CD8-positive, alpha-beta memory T cell (primary cell): Measurements from ENCODE around the gene OTOL1. TPM values are rescaled to one million over a fixed set of nuclear protein-coding genes. Genes with fewer than 3 reads are reported as not detected.

Source experiments
- CTCF ChIA-PET: fragments of 350-600 bp; sonication (Branson Sonifier 250); formaldehyde crosslinking; loops from one replicate; lab custom pipeline; 2021; ENCODE audit warnings: antibody characterized with exemption; lab: Charles Lee
- POLR2A ChIA-PET: fragments of 350-600 bp; sonication (Branson Sonifier 250); formaldehyde crosslinking; loops from one replicate; lab custom pipeline; 2021; ENCODE audit warnings: antibody characterized with exemption; lab: Charles Lee
- DNase-seq, 5 donors: peaks; one replicate each; pipeline versions ENCODE4 v3.0.0 to v3.0.0-alpha.2; 2020 to 2022; ENCODE audit warnings: mixed read lengths in 1 of 5
- H3K27ac ChIP-seq: one replicate; pipeline ENCODE4 v1.7.0; 2013; ENCODE audit warnings: low read depth, mild to moderate bottlenecking, low read length, moderate library complexity
- H3K27me3 ChIP-seq: 2 replicates; pipeline ENCODE4 v1.7.0; 2013; ENCODE audit warnings: low read length, mild to moderate bottlenecking; ENCODE audit not compliant: insufficient read depth, poor library complexity, severe bottlenecking
- H3K36me3 ChIP-seq: 2 replicates; pipeline ENCODE4 v1.7.0; 2013; ENCODE audit warnings: mild to moderate bottlenecking, low read length, moderate library complexity; ENCODE audit not compliant: insufficient read depth
- H3K4me1 ChIP-seq: 2 replicates; pipeline ENCODE4 v1.7.0; 2013; ENCODE audit warnings: mild to moderate bottlenecking, low read length, moderate library complexity; ENCODE audit not compliant: insufficient read depth
- H3K4me3 ChIP-seq: 2 replicates; pipeline ENCODE4 v1.7.0; 2013; ENCODE audit warnings: mild to moderate bottlenecking, low read length
- H3K9me3 ChIP-seq: 2 replicates; pipeline ENCODE4 v1.7.0; 2013; ENCODE audit warnings: mild to moderate bottlenecking, low read length
- H3K27ac Mint-ChIP-seq, 8 donors: one replicate each; pipeline ENCODE4 v1.8.0; 2020 to 2021; ENCODE audit warnings: mixed read lengths in 8 of 8, mild to moderate bottlenecking in 6 of 8, inconsistent platforms in 3 of 8, moderate library complexity in 3 of 8
- H3K27me3 Mint-ChIP-seq, 2 donors: one replicate each; pipeline ENCODE4 v1.8.0; 2020 to 2021; ENCODE audit warnings: mixed read lengths in 2 of 2, mild to moderate bottlenecking in 1 of 2, moderate library complexity in 1 of 2
- H3K36me3 Mint-ChIP-seq, 3 donors: one replicate each; pipeline ENCODE4 v1.8.0; 2020 to 2021; ENCODE audit warnings: mixed read lengths in 3 of 3, inconsistent platforms in 1 of 3, mild to moderate bottlenecking in 1 of 3
- H3K4me1 Mint-ChIP-seq, 3 donors: one replicate each; pipeline ENCODE4 v1.8.0; 2020 to 2021; ENCODE audit warnings: mixed read lengths in 3 of 3, inconsistent platforms in 1 of 3, mild to moderate bottlenecking in 1 of 3
- H3K4me3 Mint-ChIP-seq, 7 donors: one replicate each; pipeline ENCODE4 v1.8.0; 2020 to 2021; ENCODE audit warnings: mixed read lengths in 7 of 7, mild to moderate bottlenecking in 6 of 7, moderate library complexity in 4 of 7, inconsistent platforms in 2 of 7
- H3K9me3 Mint-ChIP-seq, 5 donors: one replicate each; pipeline ENCODE4 v1.8.0; 2020 to 2022; ENCODE audit warnings: mixed read lengths in 5 of 5, mild to moderate bottlenecking in 3 of 5, moderate library complexity in 2 of 5, inconsistent platforms in 1 of 5
- polyA plus RNA-seq: library from polyadenylated mRNA; unstranded; fragments of 300-500 nt; fragmentation: Illumina TruSeq; gene quantifications from one replicate; pipeline ENCODE4 v1.2.3, GENCODE V29; 2021
- total RNA-seq, 2 experiments: library from RNA; stranded (reverse); gene quantifications; one replicate each; pipeline ENCODE4 v1.2.3, GENCODE V29; 2021

OTOL1 gene
- total and polyA plus RNA-seq, 3 experiments from 2014 or later, result not detected

DNA sequence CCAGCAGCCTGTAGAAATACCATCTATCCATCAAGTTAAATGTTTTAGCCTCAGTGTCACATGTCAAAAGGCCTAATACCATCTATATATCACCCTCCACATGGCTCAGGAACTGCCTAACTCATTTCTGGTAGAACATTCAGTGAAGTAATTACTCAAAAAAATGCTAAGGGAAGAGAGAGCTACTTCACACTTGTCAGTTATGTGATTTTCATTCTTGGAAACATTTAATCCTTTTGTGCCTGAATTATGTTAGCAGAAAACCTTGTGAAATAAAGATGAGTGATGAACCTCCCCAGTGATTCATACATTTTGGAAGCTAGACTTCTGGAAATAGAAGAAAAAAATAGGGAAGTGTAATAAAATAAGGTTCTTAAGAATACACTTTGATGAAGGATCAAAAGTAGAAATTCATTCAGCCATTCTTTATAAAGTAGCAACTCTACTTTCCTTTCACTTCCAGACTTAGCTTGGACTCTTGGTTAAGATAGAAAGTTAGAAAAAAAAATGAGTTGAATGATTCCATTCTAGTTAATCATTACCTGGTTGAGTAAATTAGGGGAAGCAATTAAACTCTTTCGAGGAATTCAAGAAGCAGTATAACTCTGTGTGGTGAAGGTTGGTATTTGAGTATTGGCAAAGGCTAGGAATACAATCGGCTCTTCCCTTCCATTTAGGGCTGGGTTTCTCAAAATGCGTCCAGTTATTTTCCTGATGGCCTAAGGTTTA lies 3.6 kb downstream of the OTOL1 start:
- H3K27me3 Mint-ChIP-seq, result peaks cover 3 to 7% of the 10 kb centered on the region in 2 donors

GRCh38 chr3:161503271-161503670 lies 6.7 kb downstream of the OTOL1 start:
- Mint-ChIP-seq H3K27ac (no peak overlapping the region), H3K4me3 (no peak overlapping the region), H3K9me3 (peaks cover 0 to 2% (median 0%) of the 10 kb centered on the region in 5 donors), H3K4me1 (no peaks in the 10 kb centered on the region), H3K36me3 (no peaks in the 10 kb centered on the region), H3K27me3 (no peaks in the 10 kb centered on the region)
- no peaks in the 10 kb centered on the region for H3K36me3 ChIP-seq
- H3K9me3 ChIP-seq, result no peaks in the 10 kb centered on the region
- no peaks in the 10 kb centered on the region for H3K27me3 ChIP-seq
- no peak overlapping the region for H3K4me3 ChIP-seq
- no peaks in the 10 kb centered on the region for H3K4me1 ChIP-seq
- no peak overlapping the region for H3K27ac ChIP-seq
- CTCF ChIA-PET, result no interaction called here
- POLR2A ChIA-PET, result no interaction called here
- DNase-seq, result no peak

More for the DNA sequence above, 3.6 kb downstream of the OTOL1 start:
- peaks cover 0 to 2% (median 1%) of the 10 kb centered on the region in 5 donors for H3K9me3 Mint-ChIP-seq
- H3K27me3 ChIP-seq, result no peaks in the 10 kb centered on the region
- POLR2A ChIA-PET, result no interaction called here
- H3K4me1 ChIP-seq, result no peaks in the 10 kb centered on the region
- H3K36me3 ChIP-seq, result no peaks in the 10 kb centered on the region
- DNase-seq, result no peak
- H3K4me1 Mint-ChIP-seq, result no peaks in the 10 kb centered on the region
- no peak overlapping the region for H3K27ac Mint-ChIP-seq
- no peaks in the 10 kb centered on the region for H3K9me3 ChIP-seq
- CTCF ChIA-PET, result no interaction called here
- H3K36me3 Mint-ChIP-seq, result no peaks in the 10 kb centered on the region
- no peak overlapping the region for H3K4me3 ChIP-seq
- no peak overlapping the region for H3K4me3 Mint-ChIP-seq
- H3K27ac ChIP-seq, result no peak overlapping the region

DNA sequence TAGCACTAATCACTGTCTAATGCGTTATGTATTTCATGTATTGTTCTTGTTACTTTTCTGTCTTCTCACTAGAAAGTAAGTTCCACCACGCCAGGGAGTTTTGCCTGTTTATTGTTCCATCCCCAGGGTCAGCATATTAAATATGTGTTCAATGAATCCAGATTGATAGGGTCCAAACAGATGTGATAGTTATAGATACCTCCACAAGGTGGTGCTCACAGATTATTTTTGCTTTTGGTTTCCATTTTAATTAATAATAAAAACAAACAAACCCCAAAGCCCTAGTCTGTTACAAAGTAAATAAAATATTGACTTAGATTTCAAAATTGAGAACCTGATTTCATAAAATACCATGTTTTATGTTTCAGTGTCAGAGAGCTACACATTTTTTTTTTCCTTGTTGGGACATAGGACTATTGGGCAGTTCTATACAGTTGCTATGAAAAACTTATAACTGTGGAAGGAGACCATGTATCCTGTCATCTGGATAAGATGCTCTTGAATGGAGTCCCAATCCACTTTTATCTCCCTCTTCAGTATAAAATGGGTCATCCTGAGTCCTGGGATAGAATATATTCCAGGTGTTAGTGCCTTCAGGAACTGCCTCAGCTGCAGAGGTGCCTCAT lies 12.4 kb downstream of the OTOL1 start:
- ChIA-PET POLR2A (no interaction called here), CTCF (no interaction called here)
- H3K36me3 ChIP-seq, result no peaks in the 10 kb centered on the region
- Mint-ChIP-seq H3K9me3 (no peaks in the 10 kb centered on the region), H3K36me3 (no peaks in the 10 kb centered on the region), H3K27ac (no peak overlapping the region), H3K27me3 (no peaks in the 10 kb centered on the region), H3K4me3 (no peak overlapping the region), H3K4me1 (peaks cover 0 to 11% (median 3%) of the 10 kb centered on the region in 3 donors)
- H3K27ac ChIP-seq, result no peak overlapping the region
- no peaks in the 10 kb centered on the region for H3K9me3 ChIP-seq
- DNase-seq, result no peak
- no peak overlapping the region for H3K4me3 ChIP-seq
- no peaks in the 10 kb centered on the region for H3K4me1 ChIP-seq
- H3K27me3 ChIP-seq, result no peaks in the 10 kb centered on the region

DNA sequence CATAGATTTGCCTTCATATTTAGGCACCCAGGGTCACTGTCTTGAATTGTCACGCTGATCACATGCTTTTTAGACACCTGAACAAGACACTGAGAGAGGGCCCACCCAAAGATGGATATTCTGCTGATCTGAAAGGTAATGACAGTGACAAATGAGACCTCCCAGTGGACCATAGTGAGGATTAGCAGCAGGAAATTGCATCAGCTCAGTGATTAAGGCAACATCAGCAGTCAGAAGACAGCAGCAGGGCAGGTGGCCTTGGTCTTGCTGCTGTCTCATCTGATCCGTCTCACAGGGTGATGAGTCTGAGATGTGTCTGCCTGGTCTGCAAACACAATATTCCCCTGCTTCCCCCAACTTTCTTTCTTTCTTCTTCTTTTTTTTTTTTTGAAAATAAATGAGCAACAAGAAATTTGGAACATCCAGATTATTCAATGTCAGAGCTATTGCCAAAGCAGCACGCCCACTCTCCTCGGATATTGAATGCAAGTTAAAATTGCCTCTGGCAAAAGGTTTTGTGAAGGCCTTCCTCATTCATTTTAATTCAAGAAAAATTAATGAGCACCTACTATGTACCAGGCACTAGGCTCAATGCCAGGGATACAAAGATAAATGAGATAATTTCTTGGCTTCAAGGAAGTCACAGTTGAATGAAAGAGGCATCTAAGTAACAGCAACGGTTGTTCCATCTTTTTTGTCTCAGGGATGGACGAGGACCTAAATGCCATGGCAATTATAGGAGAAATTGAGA lies 14.1 kb downstream of the OTOL1 start:
- Mint-ChIP-seq H3K4me3 (no peak overlapping the region), H3K27ac (no peak overlapping the region), H3K36me3 (no peaks in the 10 kb centered on the region), H3K27me3 (peaks cover 0 to 4% of the 10 kb centered on the region in 2 donors), H3K9me3 (no peaks in the 10 kb centered on the region), H3K4me1 (peaks cover 0 to 11% (median 3%) of the 10 kb centered on the region in 3 donors)
- CTCF ChIA-PET, result no interaction called here
- Histone ChIP-seq H3K27me3 (no peaks in the 10 kb centered on the region), H3K4me1 (no peaks in the 10 kb centered on the region), H3K4me3 (no peak overlapping the region), H3K9me3 (no peaks in the 10 kb centered on the region), H3K27ac (no peak overlapping the region), H3K36me3 (no peaks in the 10 kb centered on the region)
- POLR2A ChIA-PET, result no interaction called here
- no peak for DNase-seq

- Histone ChIP-seq H3K9me3 (no peaks in the 10 kb centered on the region), H3K36me3 (no peaks in the 10 kb centered on the region), H3K27ac (no peak overlapping the region), H3K4me1 (no peaks in the 10 kb centered on the region), H3K27me3 (no peaks in the 10 kb centered on the region), H3K4me3 (no peak overlapping the region)
- CTCF ChIA-PET, result no interaction called here
- Mint-ChIP-seq H3K4me3 (no peak overlapping the region), H3K27ac (no peak overlapping the region), H3K27me3 (peaks cover 3 to 5% of the 10 kb centered on the region in 2 donors), H3K4me1 (no peaks in the 10 kb centered on the region), H3K36me3 (no peaks in the 10 kb centered on the region), H3K9me3 (peaks cover 0 to 4% (median 0%) of the 10 kb centered on the region in 5 donors)
- DNase-seq, result no peak
- POLR2A ChIA-PET, result no interaction called here
These were observed 27.3 kb downstream of the OTOL1 start for GRCh38 chr3:161523916-161524315.

DNA sequence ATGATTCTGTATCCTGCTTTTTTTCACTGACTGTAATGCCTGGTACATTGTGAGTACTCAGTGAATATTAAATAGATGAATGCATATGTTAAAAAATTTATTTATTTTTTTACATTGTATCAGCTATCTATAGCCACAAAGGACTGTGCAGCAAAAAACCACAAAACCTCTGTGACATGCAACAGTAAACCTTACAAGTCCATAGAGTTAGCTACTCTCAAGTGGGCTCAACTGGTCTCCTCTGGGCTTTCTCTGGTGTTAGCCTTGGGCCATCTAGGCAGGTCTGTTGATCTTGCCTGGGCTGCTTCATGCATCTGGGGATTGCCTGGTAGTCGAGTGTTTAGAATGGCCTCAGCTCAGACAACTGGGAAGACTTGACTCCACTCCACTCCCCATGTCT lies 35.3 kb downstream of the OTOL1 start:
- Mint-ChIP-seq H3K4me1 (no peaks in the 10 kb centered on the region), H3K9me3 (peaks cover 0 to 4% (median 0%) of the 10 kb centered on the region in 5 donors), H3K27me3 (peaks cover 2 to 5% of the 10 kb centered on the region in 2 donors), H3K36me3 (no peaks in the 10 kb centered on the region), H3K27ac (peak overlapping the region in 1 of 8 donors; percentile 26), H3K4me3 (no peak overlapping the region)
- ChIA-PET POLR2A (no interaction called here), CTCF (no interaction called here)
- H3K36me3 ChIP-seq, result no peaks in the 10 kb centered on the region
- no peaks in the 10 kb centered on the region for H3K9me3 ChIP-seq
- H3K27ac ChIP-seq, result no peak overlapping the region
- H3K4me3 ChIP-seq, result no peak overlapping the region
- DNase-seq, result no peak
- H3K27me3 ChIP-seq, result no peaks in the 10 kb centered on the region
- no peaks in the 10 kb centered on the region for H3K4me1 ChIP-seq

DNA sequence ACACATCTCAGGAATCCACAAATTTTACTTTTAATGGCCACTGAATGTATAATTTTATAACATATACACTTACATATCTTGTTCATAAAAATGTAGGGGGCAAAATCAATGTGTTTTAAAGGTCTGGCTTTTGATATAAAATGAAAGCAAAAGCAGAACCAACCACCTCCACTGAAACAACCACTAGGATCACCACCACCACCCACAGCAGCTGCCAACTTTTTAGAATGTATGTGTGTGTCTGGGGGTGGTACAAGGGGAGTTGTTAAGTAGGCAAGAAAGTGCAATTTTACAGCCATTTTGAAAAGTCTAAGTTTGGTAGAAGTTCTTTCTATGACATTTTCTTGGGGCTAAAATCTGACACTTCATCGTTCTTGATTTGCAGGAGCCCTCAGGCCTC lies 44.0 kb downstream of the OTOL1 start:
- DNase-seq, result no peak
- Histone ChIP-seq H3K4me1 (no peaks in the 10 kb centered on the region), H3K9me3 (no peaks in the 10 kb centered on the region), H3K4me3 (no peak overlapping the region), H3K27me3 (no peaks in the 10 kb centered on the region), H3K27ac (no peak overlapping the region), H3K36me3 (no peaks in the 10 kb centered on the region)
- no peaks in the 10 kb centered on the region for H3K36me3 Mint-ChIP-seq
- H3K4me1 Mint-ChIP-seq, result no peaks in the 10 kb centered on the region
- H3K9me3 Mint-ChIP-seq, result peaks cover 0 to 4% (median 0%) of the 10 kb centered on the region in 5 donors
- CTCF ChIA-PET, result no interaction called here
- peak overlapping the region in 1 of 7 donors; percentile 27 for H3K4me3 Mint-ChIP-seq
- no peak overlapping the region for H3K27ac Mint-ChIP-seq
- H3K27me3 Mint-ChIP-seq, result no peaks in the 10 kb centered on the region
- POLR2A ChIA-PET, result no interaction called here

DNA sequence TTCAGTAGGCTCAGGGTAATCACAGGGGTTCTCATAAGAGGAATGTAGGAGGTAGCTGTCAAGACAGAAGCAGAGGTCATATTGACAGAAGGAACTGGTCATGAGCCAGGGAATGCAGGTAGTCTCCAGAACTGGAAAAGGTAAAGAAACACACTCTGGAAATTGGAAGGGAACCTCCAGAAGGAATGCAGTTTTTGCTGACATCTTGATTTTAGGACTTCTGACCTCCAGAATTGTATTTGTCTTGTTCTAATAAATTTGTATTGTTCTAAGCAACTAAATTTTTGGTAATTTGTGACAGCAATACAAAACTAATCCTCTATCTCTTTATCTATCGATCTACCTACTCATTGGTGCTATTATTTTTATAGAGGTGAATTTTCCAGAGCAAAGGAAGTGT lies 49.2 kb downstream of the OTOL1 start:
- H3K36me3 ChIP-seq, result no peaks in the 10 kb centered on the region
- H3K27ac ChIP-seq, result no peak overlapping the region
- H3K9me3 ChIP-seq, result no peaks in the 10 kb centered on the region
- Mint-ChIP-seq H3K9me3 (peaks cover 0 to 4% (median 0%) of the 10 kb centered on the region in 5 donors), H3K27ac (no peak overlapping the region), H3K27me3 (no peaks in the 10 kb centered on the region), H3K4me3 (no peak overlapping the region), H3K4me1 (no peaks in the 10 kb centered on the region), H3K36me3 (no peaks in the 10 kb centered on the region)
- no peaks in the 10 kb centered on the region for H3K27me3 ChIP-seq
- H3K4me1 ChIP-seq, result no peaks in the 10 kb centered on the region
- POLR2A ChIA-PET, result no interaction called here
- H3K4me3 ChIP-seq, result no peak overlapping the region
- CTCF ChIA-PET, result no interaction called here
- no peak for DNase-seq
